Left lung (tissue), 10 donors: ENCODE results near the gene FBXO9. TPM values are rescaled to one million over a fixed set of nuclear protein-coding genes. Genes with fewer than 3 reads are reported as not detected.
A peak's percentile ranks its signal among the peaks of the same experiment; 100 is the strongest.
"Not testable (repeated sequence)": the region's sequence is repeated elsewhere in the genome, so short reads cannot be mapped to it uniquely, and the experiment has no call there.

Experiments
- ATAC-seq: fragments of 200-7000 bp; cut with Tn5 transposase; one replicate; pipeline ENCODE4 v1.9.1; 2020; ENCODE audit warnings: moderate library complexity
- DNase-seq, 4 donors: peaks; one replicate each; pipeline ENCODE4 v3.0.0-alpha.2; 2013 to 2020
- H3K27ac ChIP-seq, 2 donors: fragments of 200-600 bp; sonication (generic) in 1 of 2; one replicate each; pipeline versions ENCODE4 v1.5.0 to v1.8.0; 2020 to 2021
- H3K27me3 ChIP-seq, 2 donors: fragments of 200-600 bp; sonication (generic) in 1 of 2; one replicate each; pipeline versions ENCODE4 v1.5.0 to v1.8.0; 2020 to 2021
- H3K36me3 ChIP-seq, 2 donors: fragments of 200-600 bp; sonication (generic) in 1 of 2; one replicate each; pipeline versions ENCODE4 v1.5.0 to v1.8.0; 2020 to 2021
- H3K4me1 ChIP-seq, 2 donors: fragments of 200-600 bp; one replicate each; pipeline ENCODE4 v1.8.0; 2021
- H3K4me3 ChIP-seq, 2 donors: fragments of 200-600 bp; sonication (generic) in 1 of 2; one replicate each; pipeline versions ENCODE4 v1.5.0 to v1.8.0; 2020 to 2021; ENCODE audit warnings: mild to moderate bottlenecking in 1 of 2
- H3K9me3 ChIP-seq, 2 donors: fragments of 200-600 bp; sonication (generic) in 1 of 2; one replicate each; pipeline versions ENCODE4 v1.5.0 to v1.8.0; 2020 to 2021
- intact Hi-C, 2 donors: fragments of 100-400 bp; cut with DNase I; formaldehyde crosslinking; loops; one replicate each; pipeline versions ENCODE4 v1.11.2 to v1.14.2; 2022
- polyA plus RNA-seq, 6 donors: library from polyadenylated mRNA; unstranded; fragments of 120-200 nt; gene quantifications; one replicate each; pipeline ENCODE4 v1.2.1, GENCODE V29; 2013; ENCODE audit not compliant: insufficient read length in 6 of 6
- total RNA-seq, 2 donors: library from RNA; stranded (reverse); fragmentation: NEBNext Ultra II Directional; extraction: Animal tissue kit (Norgen Biotek cat#: 25700); gene quantifications; one replicate each; pipeline ENCODE4 v1.2.1, GENCODE V29; 2021
- TF ChIP-seq, protein P1 (sequence below), 2 donors: fragments of 200-600 bp; sonication (generic) in 1 of 2; IDR thresholded peaks; one replicate each; pipeline versions ENCODE4 v1.5.0 to v1.8.0; 2021; ENCODE audit warnings: antibody characterized with exemption in 2 of 2
- donor health status: DM: no; HTN: yes; CAD: no.
- donor health status: DM: no; HTN: no; CAD: no.

Gene FBXO9
- total and polyA plus RNA-seq, 8 donors = 77.6 to 127 (median 111) TPM

DNA sequence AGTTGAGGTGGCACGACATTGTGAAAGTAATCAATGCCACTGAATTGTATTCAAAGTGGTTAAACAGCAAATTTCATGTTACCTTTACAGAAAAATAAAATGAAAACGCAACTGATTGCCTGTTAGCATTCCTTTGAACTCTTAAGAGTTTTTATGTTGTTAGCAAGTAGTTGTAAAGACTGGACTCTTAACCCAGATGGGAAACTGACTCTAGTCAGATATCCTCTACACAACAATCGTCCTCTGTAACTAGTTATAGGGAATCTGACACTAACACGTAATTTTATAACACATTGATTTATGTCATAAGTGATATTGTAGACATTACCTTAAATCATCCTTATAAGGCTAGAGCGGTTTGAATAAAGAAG, 3.0 kb upstream of the FBXO9 start:
- Histone ChIP-seq H3K4me3 (peak overlapping the region; percentile 58 to 75), H3K27ac (peak overlapping the region; percentile 89 to 97), H3K4me1 (peaks cover 22 to 58% of the 10 kb centered on the region in 2 donors), H3K36me3 (no peaks in the 10 kb centered on the region), H3K27me3 (no peaks in the 10 kb centered on the region), H3K9me3 (no peaks in the 10 kb centered on the region)
- ATAC-seq (no peak), DNase-seq (no peak)
- TF ChIP-seq, protein P1, sequence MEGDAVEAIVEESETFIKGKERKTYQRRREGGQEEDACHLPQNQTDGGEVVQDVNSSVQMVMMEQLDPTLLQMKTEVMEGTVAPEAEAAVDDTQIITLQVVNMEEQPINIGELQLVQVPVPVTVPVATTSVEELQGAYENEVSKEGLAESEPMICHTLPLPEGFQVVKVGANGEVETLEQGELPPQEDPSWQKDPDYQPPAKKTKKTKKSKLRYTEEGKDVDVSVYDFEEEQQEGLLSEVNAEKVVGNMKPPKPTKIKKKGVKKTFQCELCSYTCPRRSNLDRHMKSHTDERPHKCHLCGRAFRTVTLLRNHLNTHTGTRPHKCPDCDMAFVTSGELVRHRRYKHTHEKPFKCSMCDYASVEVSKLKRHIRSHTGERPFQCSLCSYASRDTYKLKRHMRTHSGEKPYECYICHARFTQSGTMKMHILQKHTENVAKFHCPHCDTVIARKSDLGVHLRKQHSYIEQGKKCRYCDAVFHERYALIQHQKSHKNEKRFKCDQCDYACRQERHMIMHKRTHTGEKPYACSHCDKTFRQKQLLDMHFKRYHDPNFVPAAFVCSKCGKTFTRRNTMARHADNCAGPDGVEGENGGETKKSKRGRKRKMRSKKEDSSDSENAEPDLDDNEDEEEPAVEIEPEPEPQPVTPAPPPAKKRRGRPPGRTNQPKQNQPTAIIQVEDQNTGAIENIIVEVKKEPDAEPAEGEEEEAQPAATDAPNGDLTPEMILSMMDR (IDR thresholded peaks at IDR 0.05) = no peak
- intact Hi-C loops = no loop called here

DNA sequence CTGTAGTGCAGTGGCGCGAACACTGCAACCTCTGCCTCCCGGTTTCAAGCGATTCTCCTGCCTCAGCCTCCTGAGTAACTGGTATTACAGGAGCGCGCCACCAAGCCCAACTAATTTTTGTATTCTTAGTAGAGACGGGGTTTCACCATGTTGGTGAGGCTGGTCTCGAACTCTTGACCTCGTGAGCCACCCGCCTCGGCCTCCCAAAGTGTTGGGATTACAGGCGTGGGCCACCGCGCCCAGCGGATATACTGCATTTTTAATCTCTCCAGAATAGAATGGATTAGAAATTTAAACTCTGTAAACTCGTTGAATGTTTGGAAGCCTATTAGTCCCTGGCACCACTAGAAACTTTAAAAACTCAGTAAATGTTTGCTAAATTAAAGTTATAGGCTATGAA, 949 bp upstream of the FBXO9 start:
- Histone ChIP-seq H3K4me1 (peaks cover 23 to 63% of the 10 kb centered on the region in 2 donors), H3K4me3 (peak overlapping the region in 1 of 2 donors; percentile 98), H3K27ac (peak overlapping the region in 1 of 2 donors; percentile 90)
- H3K9me3 ChIP-seq, DNase-seq, intact Hi-C loops, H3K27me3 ChIP-seq, ATAC-seq, H3K36me3 ChIP-seq: not testable (repeated sequence)

DNA sequence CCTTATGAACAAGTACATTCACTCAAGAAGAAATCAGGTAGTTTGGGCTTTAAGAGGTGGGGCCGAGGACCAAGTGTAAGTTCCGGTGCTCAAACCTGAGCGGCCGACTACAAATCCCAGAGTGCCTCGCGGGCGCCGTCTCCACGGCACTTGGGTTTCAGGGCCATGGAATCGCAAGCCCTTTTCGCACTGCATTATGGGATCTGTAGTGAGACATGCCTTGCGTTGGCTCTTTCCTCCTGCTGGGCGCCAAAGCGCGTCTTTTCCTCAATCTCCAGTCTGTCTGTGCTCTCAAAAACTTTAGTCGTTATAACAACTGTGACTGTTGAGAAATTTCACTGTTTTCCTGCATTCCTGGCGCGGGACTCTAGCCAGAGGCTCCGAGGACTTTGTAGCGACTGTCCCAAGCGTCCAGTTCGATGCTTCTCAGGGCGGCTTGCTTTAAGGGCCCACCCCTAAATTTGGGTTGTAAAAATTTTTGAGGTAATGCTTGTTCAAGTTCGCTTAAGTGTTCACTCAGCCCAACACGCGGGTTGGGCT, 408 bp upstream of the FBXO9 start:
- peak; percentile 97 to 98 (median 98) for DNase-seq
- Histone ChIP-seq H3K9me3 (no peaks in the 10 kb centered on the region), H3K4me1 (peaks cover 18 to 63% of the 10 kb centered on the region in 2 donors), H3K4me3 (peak overlapping the region; percentile 86 to 98), H3K27me3 (no peaks in the 10 kb centered on the region), H3K27ac (peak overlapping the region; percentile 85 to 90), H3K36me3 (no peaks in the 10 kb centered on the region)
- ATAC-seq = peak; percentile 86
- TF ChIP-seq, protein P1 (IDR thresholded peaks at IDR 0.05) = no peak
- intact Hi-C loops = no loop called here

DNA sequence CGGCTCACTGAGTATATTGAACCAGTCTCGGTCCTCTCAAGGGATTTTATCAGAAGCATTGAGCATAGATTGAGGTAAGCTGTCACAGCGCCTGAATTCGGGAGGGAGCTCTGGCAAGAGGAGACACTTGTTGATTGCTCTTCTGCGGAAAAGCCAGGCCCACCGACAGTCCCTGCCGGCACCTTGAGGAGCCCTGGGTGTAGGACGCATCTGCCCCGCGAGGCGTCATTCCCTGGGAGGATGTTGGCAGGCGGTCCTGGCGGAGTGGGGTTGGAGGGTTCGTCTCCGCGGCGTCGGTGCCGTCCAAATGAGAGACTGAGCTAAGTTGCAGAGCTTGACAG, 843 bp downstream of the FBXO9 start:
- DNase-seq (peak in 3 of 4 donors; percentile 45 to 89 (median 51)), ATAC-seq (peak; percentile 3)
- Histone ChIP-seq H3K9me3 (no peaks in the 10 kb centered on the region), H3K27ac (peak overlapping the region; percentile 85 to 90), H3K4me3 (peak overlapping the region; percentile 86 to 98), H3K4me1 (peaks cover 12 to 58% of the 10 kb centered on the region in 2 donors), H3K27me3 (no peaks in the 10 kb centered on the region), H3K36me3 (no peaks in the 10 kb centered on the region)
- intact Hi-C loops = no loop called here
- TF ChIP-seq, protein P1 (IDR thresholded peaks at IDR 0.05) = no peak

DNA sequence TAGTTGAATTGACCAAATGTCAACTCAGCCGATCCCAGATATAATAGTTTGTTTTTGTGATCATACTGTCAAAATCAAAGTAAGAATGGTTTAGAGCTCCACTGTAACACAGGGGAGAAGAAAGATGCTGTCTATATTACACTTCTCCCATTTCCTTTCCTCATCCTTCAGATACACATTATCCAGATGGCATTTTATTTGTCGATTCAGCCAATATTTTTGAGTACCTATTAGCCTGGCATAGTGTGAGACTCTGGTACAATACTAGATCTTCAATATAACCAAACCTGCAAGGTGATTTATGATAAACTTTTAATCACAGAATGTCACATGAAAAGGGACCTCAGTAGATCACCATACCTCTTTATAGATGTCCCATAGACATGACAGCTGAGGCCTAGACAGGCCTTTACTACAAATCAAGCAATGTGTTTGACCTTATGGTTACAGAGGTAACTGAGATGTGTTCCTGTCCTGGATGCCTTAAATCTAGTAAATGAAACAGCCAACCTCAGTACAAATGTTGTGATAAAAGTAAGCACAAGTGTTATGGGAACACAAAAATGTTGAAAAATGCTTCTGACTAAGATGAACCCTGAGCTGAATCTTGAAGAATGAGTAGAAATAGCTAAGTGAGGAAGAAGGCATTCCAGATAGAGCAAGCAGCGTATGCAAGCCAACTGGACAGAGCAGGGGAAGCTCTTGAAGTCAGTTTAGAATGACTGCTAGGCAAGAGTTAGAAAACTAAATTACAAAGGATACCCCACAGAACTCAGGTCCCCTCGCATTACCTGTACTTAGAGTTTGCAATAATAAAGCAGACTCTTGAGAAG, 1.9 kb downstream of the FBXO9 start:
- Histone ChIP-seq H3K4me3 (peak overlapping the region in 1 of 2 donors; percentile 98), H3K9me3 (no peaks in the 10 kb centered on the region), H3K27ac (peak overlapping the region in 1 of 2 donors; percentile 85), H3K27me3 (no peaks in the 10 kb centered on the region), H3K4me1 (peaks cover 12 to 52% of the 10 kb centered on the region in 2 donors), H3K36me3 (peaks cover 0 to 8% of the 10 kb centered on the region in 2 donors)
- TF ChIP-seq, protein P1 (IDR thresholded peaks at IDR 0.05) = no peak
- DNase-seq = no peak
- no peak for ATAC-seq
- intact Hi-C loops = no loop called here
